WTC11 (cell line): ENCODE measurements around the gene CNOT6. TPM values are rescaled to one million over a fixed set of nuclear protein-coding genes. Genes with fewer than 3 reads are reported as not detected.

ENCODE experiments used
- ATAC-seq: fragments of 200-7000 bp; cut with Tn5 transposase; 2 replicates; pipeline ENCODE4 v1.10.0; 2021; ENCODE audit warnings: mild to moderate bottlenecking, moderate library complexity
- CTCF ChIA-PET: fragments of 300-600 bp; sonication (Branson Sonifier 250); formaldehyde crosslinking; loops from one replicate; lab custom pipeline; 2021; ENCODE audit warnings: antibody characterized with exemption; lab: Charles Lee
- POLR2A ChIA-PET: fragments of 350-600 bp; sonication (Branson Sonifier 250); formaldehyde crosslinking; loops from one replicate; lab custom pipeline; 2021; ENCODE audit warnings: antibody characterized with exemption; lab: Charles Lee
- DNase-seq: peaks from one replicate; pipeline ENCODE4 v3.0.0; 2021; ENCODE audit warnings: low spot score
- H3K27ac Mint-ChIP-seq: 2 replicates; pipeline ENCODE4 v1.8.0; 2021; ENCODE audit warnings: mixed read lengths
- H3K27me3 Mint-ChIP-seq: 2 replicates; pipeline ENCODE4 v1.8.0; 2021; ENCODE audit warnings: low read depth, mild to moderate bottlenecking, moderate library complexity, mixed read lengths
- H3K36me3 Mint-ChIP-seq: 2 replicates; pipeline ENCODE4 v1.8.0; 2021; ENCODE audit warnings: mixed read lengths
- H3K4me1 Mint-ChIP-seq: 2 replicates; pipeline ENCODE4 v1.8.0; 2022; ENCODE audit warnings: mixed read lengths
- H3K4me3 Mint-ChIP-seq: 2 replicates; pipeline ENCODE4 v1.8.0; 2021; ENCODE audit warnings: mild to moderate bottlenecking, moderate library complexity, mixed read lengths
- H3K9me3 Mint-ChIP-seq: 2 replicates; pipeline ENCODE4 v1.8.0; 2021; ENCODE audit warnings: mixed read lengths
- AFF4 ChIP-seq: sonication (generic); formaldehyde crosslinking; IDR thresholded peaks from 2 replicates; pipeline ENCODE4 v1.8.1; 2023; ENCODE audit warnings: mild to moderate bottlenecking, missing genetic modification reagents, borderline replicate concordance
- E2F1 ChIP-seq: sonication (generic); formaldehyde crosslinking; IDR thresholded peaks from 2 replicates; pipeline ENCODE4 v1.8.0; 2022; ENCODE audit warnings: mild to moderate bottlenecking, missing genetic modification reagents
- ERG ChIP-seq: fragments of 250-450 bp; sonication (Bioruptor Pico); IDR thresholded peaks from 2 replicates; pipeline ENCODE4 v1.8.0; 2021; ENCODE audit warnings: mild to moderate bottlenecking
- GABPB1 ChIP-seq: sonication (generic); formaldehyde crosslinking; IDR thresholded peaks from 2 replicates; pipeline ENCODE4 v1.8.1; 2023; ENCODE audit warnings: mild to moderate bottlenecking, missing genetic modification reagents
- GRHL2 ChIP-seq: fragments of 250-450 bp; sonication (Bioruptor Pico); IDR thresholded peaks from 2 replicates; pipeline ENCODE4 v1.8.0; 2022; ENCODE audit warnings: mild to moderate bottlenecking, moderate library complexity; ENCODE audit not compliant: insufficient replicate concordance, severe bottlenecking
- JAZF1 ChIP-seq: fragments of 250-450 bp; sonication (Bioruptor Pico); IDR thresholded peaks from 2 replicates; pipeline ENCODE4 v1.9.0; 2021; ENCODE audit warnings: moderate library complexity, mild to moderate bottlenecking, inconsistent platforms
- NFATC4 ChIP-seq: fragments of 250-450 bp; sonication (Bioruptor Pico); IDR thresholded peaks from 2 replicates; pipeline ENCODE4 v1.9.0; 2021; ENCODE audit warnings: mild to moderate bottlenecking
- RELA ChIP-seq: sonication (generic); formaldehyde crosslinking; IDR thresholded peaks from 2 replicates; pipeline ENCODE4 v1.8.1; 2022; ENCODE audit warnings: missing genetic modification reagents, mild to moderate bottlenecking, borderline replicate concordance
- SMAD3 ChIP-seq: sonication (generic); formaldehyde crosslinking; IDR thresholded peaks from 2 replicates; pipeline ENCODE4 v1.8.0; 2022; ENCODE audit warnings: missing genetic modification reagents, mild to moderate bottlenecking, borderline replicate concordance
- ZNF219 ChIP-seq: sonication (generic); formaldehyde crosslinking; IDR thresholded peaks from 2 replicates; pipeline ENCODE4 v1.8.0; 2023; ENCODE audit warnings: missing genetic modification reagents, mild to moderate bottlenecking, borderline replicate concordance
- ZNF317 ChIP-seq: sonication (generic); formaldehyde crosslinking; IDR thresholded peaks from 2 replicates; pipeline ENCODE4 v1.8.1; 2023; ENCODE audit warnings: low read depth, mild to moderate bottlenecking, moderate library complexity, missing genetic modification reagents, borderline replicate concordance
- total RNA-seq: library from RNA; stranded (reverse); gene quantifications from 3 replicates; pipeline ENCODE4 v1.2.3, GENCODE V29; 2021
- TF ChIP-seq, protein P1 (sequence below): fragments of 250-450 bp; sonication (Bioruptor Pico); IDR thresholded peaks from 2 replicates; pipeline ENCODE4 v1.9.0; 2021; ENCODE audit warnings: mild to moderate bottlenecking
- TF ChIP-seq, protein P2 (sequence below): sonication (generic); formaldehyde crosslinking; IDR thresholded peaks from 2 replicates; pipeline ENCODE4 v1.8.0; 2022; ENCODE audit warnings: mild to moderate bottlenecking, missing genetic modification reagents
- TF ChIP-seq, protein P3 (sequence below): sonication (generic); formaldehyde crosslinking; IDR thresholded peaks from 2 replicates; pipeline ENCODE4 v1.8.1; 2022; ENCODE audit warnings: mild to moderate bottlenecking, missing genetic modification reagents, moderate library complexity, borderline replicate concordance
- TF ChIP-seq, protein P4 (sequence below): sonication (generic); formaldehyde crosslinking; IDR thresholded peaks from 2 replicates; pipeline ENCODE4 v1.8.1; 2023; ENCODE audit warnings: mild to moderate bottlenecking, moderate library complexity, missing genetic modification reagents

CNOT6 gene
- total RNA-seq, 1 experiment from 2014 or later = 41.0 TPM

- TF ChIP-seq, protein P1, sequence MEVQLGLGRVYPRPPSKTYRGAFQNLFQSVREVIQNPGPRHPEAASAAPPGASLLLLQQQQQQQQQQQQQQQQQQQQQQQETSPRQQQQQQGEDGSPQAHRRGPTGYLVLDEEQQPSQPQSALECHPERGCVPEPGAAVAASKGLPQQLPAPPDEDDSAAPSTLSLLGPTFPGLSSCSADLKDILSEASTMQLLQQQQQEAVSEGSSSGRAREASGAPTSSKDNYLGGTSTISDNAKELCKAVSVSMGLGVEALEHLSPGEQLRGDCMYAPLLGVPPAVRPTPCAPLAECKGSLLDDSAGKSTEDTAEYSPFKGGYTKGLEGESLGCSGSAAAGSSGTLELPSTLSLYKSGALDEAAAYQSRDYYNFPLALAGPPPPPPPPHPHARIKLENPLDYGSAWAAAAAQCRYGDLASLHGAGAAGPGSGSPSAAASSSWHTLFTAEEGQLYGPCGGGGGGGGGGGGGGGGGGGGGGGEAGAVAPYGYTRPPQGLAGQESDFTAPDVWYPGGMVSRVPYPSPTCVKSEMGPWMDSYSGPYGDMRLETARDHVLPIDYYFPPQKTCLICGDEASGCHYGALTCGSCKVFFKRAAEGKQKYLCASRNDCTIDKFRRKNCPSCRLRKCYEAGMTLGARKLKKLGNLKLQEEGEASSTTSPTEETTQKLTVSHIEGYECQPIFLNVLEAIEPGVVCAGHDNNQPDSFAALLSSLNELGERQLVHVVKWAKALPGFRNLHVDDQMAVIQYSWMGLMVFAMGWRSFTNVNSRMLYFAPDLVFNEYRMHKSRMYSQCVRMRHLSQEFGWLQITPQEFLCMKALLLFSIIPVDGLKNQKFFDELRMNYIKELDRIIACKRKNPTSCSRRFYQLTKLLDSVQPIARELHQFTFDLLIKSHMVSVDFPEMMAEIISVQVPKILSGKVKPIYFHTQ (CRISPR knock-in tag) = no peak
- no peak for TF ChIP-seq ZNF317 (CRISPR knock-in tag)
- TF ChIP-seq, protein P2, sequence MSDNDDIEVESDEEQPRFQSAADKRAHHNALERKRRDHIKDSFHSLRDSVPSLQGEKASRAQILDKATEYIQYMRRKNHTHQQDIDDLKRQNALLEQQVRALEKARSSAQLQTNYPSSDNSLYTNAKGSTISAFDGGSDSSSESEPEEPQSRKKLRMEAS (CRISPR knock-in tag) = no peak
- TF ChIP-seq JAZF1 = no peak
These were observed 115.8 kb downstream of the CNOT6 start (continued) for GRCh38 chr5:180609817-180610550.

- Mint-ChIP-seq H3K4me3 (no peak overlapping the region), H3K9me3 (no peaks in the 10 kb centered on the region), H3K36me3 (no peaks in the 10 kb centered on the region), H3K27me3 (peaks cover 2% of the 10 kb centered on the region; the same call in 1 of the 2 replicates), H3K4me1 (no peaks in the 10 kb centered on the region), H3K27ac (no peak overlapping the region)
- ATAC-seq (peak; percentile 65), DNase-seq (peak; percentile 50)
- ChIA-PET POLR2A (no interaction called here), CTCF (interaction anchor here (0.6 to 7.2 kb wide), 23 partner anchors 8 to 410 kb away, joined by 3 to 54 read pairs (median 4); no protein-coding TSS in a partner anchor)
- TF ChIP-seq GRHL2 (no peak), GABPB1 (CRISPR knock-in tag) (0 out of 2 replicates have a peak, but pooled peaks have one; percentile 26)
These were observed 117.1 kb downstream of the CNOT6 start for GRCh38 chr5:180611140-180611850.

DNA sequence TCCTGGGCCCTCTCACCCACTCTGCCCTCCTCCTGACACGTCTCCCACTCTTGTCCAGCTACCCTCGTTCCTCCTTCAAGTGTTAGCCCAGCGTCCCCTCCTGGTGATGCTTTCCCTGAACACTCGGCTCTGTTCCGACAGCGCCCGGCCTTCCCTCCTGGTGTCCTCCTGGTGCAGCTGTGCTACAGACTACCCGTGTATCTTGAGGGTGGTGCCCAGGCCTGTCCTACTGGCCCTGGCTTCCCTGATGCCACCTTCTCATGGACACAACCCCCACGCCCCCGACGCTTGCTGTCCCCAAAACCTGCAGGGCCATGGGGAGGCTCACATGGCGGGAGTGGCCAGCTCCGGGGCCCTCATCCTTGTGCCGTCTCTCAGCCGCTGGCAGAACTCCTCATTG lies 118.5 kb downstream of the CNOT6 start:
- H3K4me1 Mint-ChIP-seq = no peaks in the 10 kb centered on the region
- H3K27me3 Mint-ChIP-seq = peaks cover 6% of the 10 kb centered on the region; the same call in 1 of the 2 replicates
- no peaks in the 10 kb centered on the region for H3K36me3 Mint-ChIP-seq
- no peak overlapping the region for H3K4me3 Mint-ChIP-seq
- ATAC-seq = no peak
- no peaks in the 10 kb centered on the region for H3K9me3 Mint-ChIP-seq
- POLR2A ChIA-PET = interaction anchor here (0.6 kb wide), 1 partner anchor 126 kb away, joined by 8 read pairs; no protein-coding TSS in a partner anchor
- CTCF ChIA-PET = no interaction called here
- no peak for DNase-seq
- peak overlapping the region; percentile 20; the same call in 1 of the 2 replicates for H3K27ac Mint-ChIP-seq
- TF ChIP-seq, protein P3, sequence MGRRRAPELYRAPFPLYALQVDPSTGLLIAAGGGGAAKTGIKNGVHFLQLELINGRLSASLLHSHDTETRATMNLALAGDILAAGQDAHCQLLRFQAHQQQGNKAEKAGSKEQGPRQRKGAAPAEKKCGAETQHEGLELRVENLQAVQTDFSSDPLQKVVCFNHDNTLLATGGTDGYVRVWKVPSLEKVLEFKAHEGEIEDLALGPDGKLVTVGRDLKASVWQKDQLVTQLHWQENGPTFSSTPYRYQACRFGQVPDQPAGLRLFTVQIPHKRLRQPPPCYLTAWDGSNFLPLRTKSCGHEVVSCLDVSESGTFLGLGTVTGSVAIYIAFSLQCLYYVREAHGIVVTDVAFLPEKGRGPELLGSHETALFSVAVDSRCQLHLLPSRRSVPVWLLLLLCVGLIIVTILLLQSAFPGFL (CRISPR knock-in tag) = no peak
- TF ChIP-seq SMAD3 (CRISPR knock-in tag) (no peak), RELA (CRISPR knock-in tag) (no peak), ZNF219 (no peak), ERG (CRISPR knock-in tag) (no peak), NFATC4 (CRISPR knock-in tag) (no peak), E2F1 (CRISPR knock-in tag) (no peak), AFF4 (no peak), GRHL2 (no peak)
- TF ChIP-seq, protein P4, sequence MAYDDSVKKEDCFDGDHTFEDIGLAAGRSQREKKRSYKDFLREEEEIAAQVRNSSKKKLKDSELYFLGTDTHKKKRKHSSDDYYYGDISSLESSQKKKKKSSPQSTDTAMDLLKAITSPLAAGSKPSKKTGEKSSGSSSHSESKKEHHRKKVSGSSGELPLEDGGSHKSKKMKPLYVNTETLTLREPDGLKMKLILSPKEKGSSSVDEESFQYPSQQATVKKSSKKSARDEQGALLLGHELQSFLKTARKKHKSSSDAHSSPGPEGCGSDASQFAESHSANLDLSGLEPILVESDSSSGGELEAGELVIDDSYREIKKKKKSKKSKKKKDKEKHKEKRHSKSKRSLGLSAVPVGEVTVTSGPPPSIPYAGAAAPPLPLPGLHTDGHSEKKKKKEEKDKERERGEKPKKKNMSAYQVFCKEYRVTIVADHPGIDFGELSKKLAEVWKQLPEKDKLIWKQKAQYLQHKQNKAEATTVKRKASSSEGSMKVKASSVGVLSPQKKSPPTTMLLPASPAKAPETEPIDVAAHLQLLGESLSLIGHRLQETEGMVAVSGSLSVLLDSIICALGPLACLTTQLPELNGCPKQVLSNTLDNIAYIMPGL (CRISPR knock-in tag) = no peak
